Bronchial epithelial cell (primary cell): ENCODE data around the gene ACAT2. TPM values are rescaled to one million over a fixed set of nuclear protein-coding genes. Genes with fewer than 3 reads are reported as not detected.
"Not testable (repeated sequence)": the region's sequence is repeated elsewhere in the genome, so short reads cannot be mapped to it uniquely, and the experiment has no call there.

Source experiments
- DNase-seq: peaks from one replicate; pipeline ENCODE4 v3.0.0-alpha.2; 2010; ENCODE audit warnings: low read depth
- FAIRE-seq: peaks from 2 replicates; lab custom pipeline; 2011; peaks lifted over from hg19 to GRCh38; lab: Jason Lieb, UNC
- H3K27me3 ChIP-seq: 2 replicates; pipeline ENCODE4 v1.5.1; 2011; ENCODE audit warnings: low read length; ENCODE audit not compliant: control insufficient read depth, insufficient read depth
- H3K36me3 ChIP-seq: 2 replicates; pipeline ENCODE4 v1.5.1; 2011; ENCODE audit warnings: low read length; ENCODE audit not compliant: control insufficient read depth, insufficient read depth
- H3K4me3 ChIP-seq: 2 replicates; pipeline ENCODE4 v1.5.1; 2011; ENCODE audit warnings: mild to moderate bottlenecking, low read depth, low read length, control low read depth
- CTCF ChIP-seq: IDR thresholded peaks from 2 replicates; pipeline ENCODE4 v1.5.1; 2011; ENCODE audit warnings: mild to moderate bottlenecking, moderate library complexity, low read length, control low read depth, inconsistent platforms; ENCODE audit not compliant: insufficient read depth, severe bottlenecking
- total RNA-seq: library from RNA; depleted of rRNA; stranded (reverse); fragments of >200 nt; gene quantifications from 2 replicates; pipeline ENCODE4 v1.2.1, GENCODE V29; 2014

Gene ACAT2
- total RNA-seq, 1 donor from 2014 or later: 42.9 TPM

- FAIRE-seq (no peak), DNase-seq (no peak)
- peak overlapping the region; percentile 90 for H3K4me3 ChIP-seq
- H3K27me3 ChIP-seq: no peaks in the 10 kb centered on the region
- no peak for TF ChIP-seq CTCF
- peaks cover 2% of the 10 kb centered on the region for H3K36me3 ChIP-seq
Measured at GRCh38 chr6:159728531-159728964, 33.3 kb upstream of the ACAT2 start.

- TF ChIP-seq CTCF: no peak
- Histone ChIP-seq H3K36me3 (peaks cover 2% of the 10 kb centered on the region), H3K27me3 (no peaks in the 10 kb centered on the region), H3K4me3 (peak overlapping the region; percentile 18)
- no peak for FAIRE-seq
- DNase-seq: no peak
Measured at GRCh38 chr6:159729598-159730331, 32.1 kb upstream of the ACAT2 start.

- Histone ChIP-seq H3K36me3 (peaks cover 2% of the 10 kb centered on the region), H3K4me3 (no peak overlapping the region), H3K27me3 (no peaks in the 10 kb centered on the region)
- no peak for FAIRE-seq
- no peak for DNase-seq
- TF ChIP-seq CTCF: no peak
Measured at GRCh38 chr6:159730332-159730676, 31.5 kb upstream of the ACAT2 start.

- DNase-seq, H3K27me3 ChIP-seq, H3K36me3 ChIP-seq, FAIRE-seq, H3K4me3 ChIP-seq: not testable (repeated sequence)
Measured at GRCh38 chr6:159732550-159732949, 29.3 kb upstream of the ACAT2 start.

GRCh38 chr6:159733395-159733794 is 28.4 kb upstream of the ACAT2 start:
- FAIRE-seq: not testable (repeated sequence)

GRCh38 chr6:159736908-159737307 is 24.9 kb upstream of the ACAT2 start:
- peaks cover 4% of the 10 kb centered on the region for H3K36me3 ChIP-seq

More at GRCh38 chr6:159733395-159733794, 28.4 kb upstream of the ACAT2 start:
- H3K27me3 ChIP-seq, H3K36me3 ChIP-seq, H3K4me3 ChIP-seq, DNase-seq: not testable (repeated sequence)

More at GRCh38 chr6:159736908-159737307, 24.9 kb upstream of the ACAT2 start:
- H3K27me3 ChIP-seq: no peaks in the 10 kb centered on the region
- no peak for TF ChIP-seq CTCF
- no peak overlapping the region for H3K4me3 ChIP-seq
- no peak for FAIRE-seq
- no peak for DNase-seq
